NB4 (cell line): ENCODE results near the gene PPP1R16B.
A peak's percentile ranks its signal among the peaks of the same experiment; 100 is the strongest.
"Not testable (repeated sequence)": the region's sequence is repeated elsewhere in the genome, so short reads cannot be mapped to it uniquely, and the experiment has no call there.

Source experiments
- DNase-seq: peaks from one replicate; pipeline ENCODE4 v3.0.0; 2010; ENCODE audit warnings: low read depth
- H3K4me3 ChIP-seq: one replicate; pipeline ENCODE4 v1.5.1; 2011; ENCODE audit warnings: mild to moderate bottlenecking, low read depth, low read length, moderate library complexity
- MYC ChIP-seq: IDR thresholded peaks from 2 replicates; pipeline ENCODE4 v1.6.1; 2011; ENCODE audit warnings: low read depth, low read length
- POLR2A ChIP-seq: IDR thresholded peaks from 2 replicates; pipeline ENCODE4 v1.6.1; 2011; ENCODE audit warnings: mild to moderate bottlenecking; ENCODE audit not compliant: insufficient read length; ENCODE audit errors: extremely low read depth
- TF ChIP-seq, protein P1 (sequence below): IDR thresholded peaks from one replicate; pipeline ENCODE4 v1.5.1; 2012; ENCODE audit warnings: low read depth, low read length
- TF ChIP-seq, protein P2 (sequence below): IDR thresholded peaks from 2 replicates; pipeline ENCODE4 v1.6.1; 2011; ENCODE audit warnings: low read depth, low read length

The PPP1R16B gene

DNA sequence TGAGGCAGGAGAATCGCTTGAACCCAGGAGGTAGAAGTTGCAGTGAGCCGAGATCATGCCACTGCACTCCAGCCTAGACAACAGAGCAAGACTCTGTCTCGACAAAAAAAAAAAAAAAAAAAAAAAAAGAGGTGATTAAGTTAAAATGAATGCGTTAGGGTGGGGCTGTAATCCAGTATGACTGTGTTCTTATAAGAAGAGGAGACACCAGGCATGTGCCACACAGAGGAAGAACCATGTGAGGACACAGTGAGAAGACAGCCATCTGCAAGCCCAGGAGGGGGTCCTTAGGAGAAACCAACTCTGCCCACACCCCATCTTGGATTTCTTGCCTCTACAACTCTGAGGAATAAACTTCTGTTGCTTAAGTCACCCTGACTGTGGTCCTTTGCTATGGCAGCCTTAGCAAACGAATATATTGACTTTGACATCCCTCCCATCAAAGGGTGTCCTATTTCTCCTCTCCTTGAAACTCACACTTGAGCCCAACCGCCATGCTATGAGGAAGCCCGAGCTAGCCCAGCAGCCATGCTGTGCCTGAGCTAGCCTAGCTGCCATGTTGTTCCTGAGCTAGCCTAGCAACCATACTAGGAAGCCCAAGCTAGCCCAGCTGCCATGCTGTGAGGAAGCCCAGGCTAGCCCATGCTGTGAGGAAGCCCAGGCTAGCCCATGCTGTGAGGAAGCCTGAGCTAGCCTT lies 15.8 kb upstream of the PPP1R16B start:
- DNase-seq, result no peak
- no peak for TF ChIP-seq MYC
- TF ChIP-seq, protein P1, sequence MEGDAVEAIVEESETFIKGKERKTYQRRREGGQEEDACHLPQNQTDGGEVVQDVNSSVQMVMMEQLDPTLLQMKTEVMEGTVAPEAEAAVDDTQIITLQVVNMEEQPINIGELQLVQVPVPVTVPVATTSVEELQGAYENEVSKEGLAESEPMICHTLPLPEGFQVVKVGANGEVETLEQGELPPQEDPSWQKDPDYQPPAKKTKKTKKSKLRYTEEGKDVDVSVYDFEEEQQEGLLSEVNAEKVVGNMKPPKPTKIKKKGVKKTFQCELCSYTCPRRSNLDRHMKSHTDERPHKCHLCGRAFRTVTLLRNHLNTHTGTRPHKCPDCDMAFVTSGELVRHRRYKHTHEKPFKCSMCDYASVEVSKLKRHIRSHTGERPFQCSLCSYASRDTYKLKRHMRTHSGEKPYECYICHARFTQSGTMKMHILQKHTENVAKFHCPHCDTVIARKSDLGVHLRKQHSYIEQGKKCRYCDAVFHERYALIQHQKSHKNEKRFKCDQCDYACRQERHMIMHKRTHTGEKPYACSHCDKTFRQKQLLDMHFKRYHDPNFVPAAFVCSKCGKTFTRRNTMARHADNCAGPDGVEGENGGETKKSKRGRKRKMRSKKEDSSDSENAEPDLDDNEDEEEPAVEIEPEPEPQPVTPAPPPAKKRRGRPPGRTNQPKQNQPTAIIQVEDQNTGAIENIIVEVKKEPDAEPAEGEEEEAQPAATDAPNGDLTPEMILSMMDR, result no peak
- TF ChIP-seq POLR2A, result no peak
- TF ChIP-seq, protein P2, sequence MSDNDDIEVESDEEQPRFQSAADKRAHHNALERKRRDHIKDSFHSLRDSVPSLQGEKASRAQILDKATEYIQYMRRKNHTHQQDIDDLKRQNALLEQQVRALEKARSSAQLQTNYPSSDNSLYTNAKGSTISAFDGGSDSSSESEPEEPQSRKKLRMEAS, result no peak
- no peak overlapping the region for H3K4me3 ChIP-seq

DNA sequence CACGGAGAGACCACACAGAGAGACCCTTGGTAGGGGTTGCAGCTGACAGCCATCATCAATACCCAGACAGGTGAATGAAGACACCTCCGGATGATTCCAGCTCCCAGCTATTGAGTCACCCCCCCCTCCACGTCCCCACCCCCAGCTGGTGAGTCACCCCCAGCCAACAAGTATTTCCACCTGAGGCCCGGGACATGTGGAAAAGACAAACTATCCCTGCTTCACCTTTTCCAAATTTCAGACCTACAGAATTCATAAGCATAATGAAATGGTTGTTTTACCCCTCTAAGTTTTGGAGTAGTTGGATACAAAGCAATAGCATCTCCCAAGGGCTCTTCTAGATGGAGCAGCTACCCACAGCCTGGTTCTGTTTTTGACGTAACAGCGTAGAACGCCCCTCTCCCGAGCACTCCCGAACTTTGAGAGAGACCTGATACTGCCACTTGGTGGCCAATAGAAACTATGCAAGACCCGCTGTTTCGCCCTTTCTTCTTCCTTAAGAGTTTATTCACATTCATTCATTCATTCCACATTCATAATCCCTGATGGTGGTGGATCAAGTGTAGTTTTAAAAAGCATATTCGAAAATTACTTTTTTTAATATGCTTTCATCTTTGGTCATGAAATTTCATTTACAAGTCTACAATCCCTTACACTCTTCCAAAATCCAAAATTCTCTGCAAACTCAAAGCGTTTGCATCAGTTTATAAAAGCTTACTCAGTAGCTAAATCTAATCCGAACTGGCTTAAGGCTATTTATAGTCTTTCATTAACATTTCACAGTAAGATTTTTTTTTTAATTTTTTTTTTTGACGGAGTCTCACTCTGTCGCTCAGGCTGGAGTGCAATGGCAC lies 15.1 kb upstream of the PPP1R16B start:
- peak; percentile 71 for DNase-seq
- no peak overlapping the region for H3K4me3 ChIP-seq
- no peak for TF ChIP-seq MYC
- TF ChIP-seq, protein P1, result peak; percentile 71

DNA sequence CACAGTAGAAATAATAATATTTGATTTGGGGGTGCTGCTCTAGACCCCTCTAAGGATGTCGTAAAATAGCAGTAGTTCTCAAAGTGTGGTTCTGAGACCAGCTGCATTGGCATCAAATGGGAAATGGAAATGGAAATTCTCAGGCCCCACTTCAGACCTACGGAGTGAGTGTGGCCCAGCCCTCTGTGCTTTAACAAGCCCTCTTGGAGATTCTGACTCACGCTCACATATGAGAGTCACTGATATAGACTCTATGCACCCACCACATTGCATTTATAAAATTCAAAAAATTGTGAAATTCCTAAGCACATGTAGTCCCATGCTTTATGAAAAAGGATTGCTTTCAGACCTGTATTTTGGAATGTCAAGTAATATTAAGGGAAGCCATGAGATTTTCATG lies 14.2 kb upstream of the PPP1R16B start:
- H3K4me3 ChIP-seq, result no peak overlapping the region
- TF ChIP-seq, protein P2, result no peak
- TF ChIP-seq MYC (no peak), POLR2A (no peak)
- TF ChIP-seq, protein P1, result no peak
- DNase-seq, result no peak

DNA sequence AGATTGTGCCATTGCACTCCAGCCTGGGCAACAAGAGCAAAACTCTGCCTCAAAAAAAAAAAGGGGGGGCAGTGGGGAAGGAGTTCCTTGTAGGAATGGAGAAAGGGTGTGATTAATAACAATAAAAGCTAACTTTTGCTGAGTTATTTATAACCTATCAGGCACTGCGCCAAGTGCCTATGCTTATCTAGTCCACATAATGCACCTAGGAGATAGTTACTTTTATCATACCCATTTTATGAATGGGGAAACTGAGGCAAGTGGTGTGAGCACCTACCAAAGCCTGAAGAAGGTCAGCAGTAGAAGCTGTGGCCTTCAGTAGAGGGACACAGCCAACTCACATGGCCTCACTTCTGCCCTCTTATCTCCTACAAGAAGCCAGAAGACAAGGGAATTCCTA lies 13.6 kb upstream of the PPP1R16B start:
- TF ChIP-seq POLR2A (no peak), MYC (no peak)
- TF ChIP-seq, protein P2, result no peak
- TF ChIP-seq, protein P1, result no peak
- H3K4me3 ChIP-seq, result no peak overlapping the region
- DNase-seq, result no peak

DNA sequence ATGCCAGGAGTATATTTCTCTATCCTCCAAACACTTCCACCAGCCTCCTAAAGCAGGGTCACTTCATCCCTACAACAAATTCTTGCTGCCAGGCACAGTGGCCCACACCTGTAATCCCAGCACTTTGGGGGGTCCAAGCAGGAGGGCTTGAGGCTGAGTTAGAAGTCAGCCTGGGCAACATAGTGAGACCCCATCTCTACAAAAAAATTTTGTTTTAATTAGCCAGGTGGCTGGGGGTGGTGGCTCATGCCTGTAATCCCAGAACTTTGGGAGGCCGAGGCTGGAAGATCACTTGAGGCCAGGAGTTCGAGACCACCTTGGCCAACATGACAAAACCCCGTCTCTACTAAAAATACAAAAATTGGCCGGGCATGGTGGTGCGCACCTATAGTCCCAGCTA lies 11.4 kb upstream of the PPP1R16B start:
- H3K4me3 ChIP-seq, DNase-seq: not testable (repeated sequence)

DNA sequence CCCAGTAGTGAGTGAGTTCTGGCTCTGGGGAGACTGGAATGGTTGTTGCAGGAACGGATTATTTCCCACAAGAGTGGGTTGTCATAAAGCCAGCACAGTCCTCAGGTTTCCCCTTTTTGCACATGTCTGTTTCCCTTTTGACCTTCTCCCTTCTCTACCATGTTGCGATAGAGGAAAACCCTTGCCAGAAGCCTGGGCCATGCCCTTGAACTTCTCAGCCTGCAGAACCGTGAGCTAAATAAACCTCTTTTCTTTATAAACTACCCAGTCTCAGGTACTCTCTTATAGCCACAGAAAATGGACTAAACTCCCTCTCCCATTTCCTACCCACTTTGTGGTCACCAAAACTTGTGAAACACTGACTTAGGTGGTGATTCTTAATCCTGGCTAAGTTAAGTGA lies 7.2 kb upstream of the PPP1R16B start:
- no peak overlapping the region for H3K4me3 ChIP-seq
- DNase-seq, result peak; percentile 18
- no peak for TF ChIP-seq MYC

DNA sequence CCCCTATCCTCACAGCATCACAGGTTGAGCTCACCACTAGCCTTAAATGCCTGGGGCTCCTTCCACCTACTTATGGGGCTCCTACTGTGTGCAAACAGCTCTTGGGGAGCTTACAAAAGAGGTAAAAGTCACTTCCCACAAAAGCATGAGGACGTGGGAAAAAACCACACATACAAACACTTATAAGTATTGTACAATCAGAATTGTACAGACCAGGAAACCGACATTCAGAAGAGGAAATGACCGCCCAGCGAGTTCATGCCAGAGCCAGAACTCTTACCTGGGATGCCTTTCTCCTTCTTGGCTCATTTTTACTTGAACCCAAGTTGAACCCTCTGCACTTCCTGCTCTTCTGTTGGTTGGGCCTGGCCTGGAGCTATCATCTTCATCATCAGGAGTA lies 6.3 kb upstream of the PPP1R16B start:
- DNase-seq, result peak; percentile 47
- no peak overlapping the region for H3K4me3 ChIP-seq
- TF ChIP-seq, protein P1, result no peak
- TF ChIP-seq MYC (no peak), POLR2A (no peak)
- TF ChIP-seq, protein P2, result no peak
